Transverse colon (tissue), 4 donors: ENCODE measurements around the gene EFCAB10. TPM values are rescaled to one million over a fixed set of nuclear protein-coding genes. Genes with fewer than 3 reads are reported as not detected.
"Not testable (repeated sequence)": the region's sequence is repeated elsewhere in the genome, so short reads cannot be mapped to it uniquely, and the experiment has no call there.

Source experiments
- DNase-seq: peaks from one replicate; pipeline ENCODE4 v3.0.0-alpha.2; 2019
- H3K27ac ChIP-seq, 4 donors: fragments of 200-600 bp; sonication (generic); 2 replicates each; pipeline ENCODE4 v1.5.1; 2016 to 2018; ENCODE audit warnings: inconsistent platforms in 4 of 4
- H3K27me3 ChIP-seq: fragments of 200-600 bp; sonication (generic); 2 replicates; pipeline ENCODE4 v1.5.1; 2017; ENCODE audit warnings: inconsistent platforms
- H3K36me3 ChIP-seq, 4 donors: fragments of 200-600 bp; sonication (generic); 2 replicates each; pipeline ENCODE4 v1.5.1; 2017 to 2019; ENCODE audit warnings: inconsistent platforms in 4 of 4
- H3K4me1 ChIP-seq, 4 donors: fragments of 200-600 bp; sonication (generic); 2 replicates each; pipeline ENCODE4 v1.5.1; 2017 to 2020; ENCODE audit warnings: inconsistent platforms in 4 of 4
- H3K4me3 ChIP-seq, 4 donors: fragments of 200-600 bp; sonication (generic); 1 replicate in 1 of 4; 2 replicates in 3 of 4; pipeline versions ENCODE4 v1.5.1 to v1.6.1; 2017 to 2019; ENCODE audit warnings: inconsistent platforms in 4 of 4
- H3K9me3 ChIP-seq, 2 donors: fragments of 200-600 bp; sonication (generic); 2 replicates each; pipeline ENCODE4 v1.5.1; 2017 to 2019; ENCODE audit warnings: inconsistent platforms in 2 of 2
- CTCF ChIP-seq, 5 experiments: fragments of 200-600 bp in 3 of 5; fragments of 450-650 bp in 2 of 5; sonication (generic) in 3 of 5; IDR thresholded peaks; 1 replicate in 2 of 5; 2 replicates in 3 of 5; pipeline ENCODE4 v1.5.1; 2016 to 2017; ENCODE audit warnings: antibody characterized with exemption in 5 of 5, inconsistent platforms in 3 of 5, mild to moderate bottlenecking in 2 of 5, moderate library complexity in 1 of 5
- EP300 ChIP-seq: sonication (generic); formaldehyde crosslinking; IDR thresholded peaks from one replicate; pipeline ENCODE4 v1.6.1; 2017; ENCODE audit warnings: antibody characterized with exemption, low read depth
- POLR2A ChIP-seq: fragments of 450-650 bp; IDR thresholded peaks from one replicate; pipeline ENCODE4 v1.6.1; 2016; ENCODE audit warnings: antibody characterized with exemption, mild to moderate bottlenecking, moderate library complexity
- POLR2AphosphoS5 ChIP-seq, 3 donors: sonication (generic); formaldehyde crosslinking; IDR thresholded peaks; one replicate each; pipeline ENCODE4 v1.6.1; 2016; ENCODE audit warnings: antibody characterized with exemption in 3 of 3
- whole genome bisulfite sequencing, 2 donors: methylation state at CpG; one replicate each; pipeline ENCODE4 v1.1.5; 2018; ENCODE audit warnings: low coverage in 1 of 2; 5-methylcytosine and 5-hydroxymethylcytosine counted together
- in situ Hi-C, 4 donors: fragments of 200-750 bp; cut with MboI; loops; one replicate each; pipeline versions ENCODE4 v1.15.0 to v1.15.1; 2017; ENCODE audit warnings: low sequenced_read_pairs in 3 of 4, low pct_ligation_motif_present in 1 of 4, low pct_unique_long_range_greater_than_20kb in 1 of 4
- intact Hi-C: fragments of 100-400 bp; cut with DNase I; formaldehyde crosslinking; loops from one replicate; pipeline ENCODE4 v1.15.1; 2023; ENCODE audit warnings: low total_unique reads
- total RNA-seq, 4 donors: library from RNA; depleted of rRNA; stranded (reverse); fragments of >200 nt; gene quantifications; one replicate each; pipeline ENCODE4 v1.1.0, GENCODE V29; 2016

The EFCAB10 gene
- total RNA-seq, 4 donors from 2014 or later, result not detected

DNA sequence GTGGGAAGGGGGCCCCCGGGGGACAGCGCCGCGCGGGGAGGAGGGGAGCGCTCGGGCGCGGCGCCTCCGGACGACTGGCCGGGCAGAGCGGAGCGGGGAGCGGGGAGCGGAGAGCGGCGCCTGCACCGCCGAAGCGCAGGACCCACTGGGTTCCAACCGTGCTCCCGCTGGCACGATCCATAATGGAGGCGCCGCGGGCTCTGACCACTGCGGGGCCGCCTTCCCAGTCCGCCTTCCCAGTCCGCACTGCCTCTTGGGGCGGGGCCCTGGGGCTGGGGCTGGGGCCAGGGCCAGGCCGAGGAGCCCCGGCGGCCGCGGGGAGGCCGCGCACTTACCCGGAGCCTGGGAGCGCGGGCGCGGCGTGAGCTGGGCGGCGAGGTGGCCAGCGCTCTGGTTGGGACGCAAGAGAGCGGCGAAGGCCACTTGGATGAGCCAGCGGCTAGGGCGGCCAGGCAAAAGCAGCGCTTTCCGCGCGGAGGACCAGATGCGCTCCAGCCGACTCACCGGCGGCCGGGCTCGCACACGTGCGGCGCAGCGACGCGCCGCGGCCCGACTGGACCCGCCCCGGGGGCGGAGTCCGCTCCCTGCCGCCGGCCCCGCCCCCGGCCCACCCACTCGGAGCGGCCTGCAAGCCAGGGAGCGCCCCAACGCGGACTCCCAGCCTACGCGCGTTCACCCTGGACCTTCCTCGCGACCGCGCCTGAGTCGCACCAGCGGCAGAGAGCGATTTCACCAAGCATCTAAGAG, 59.4 kb downstream of the EFCAB10 start, which contains the start of gene PUS7:
Gene PUS7, minus strand, starts transcription at position 555 of the 747 bp plus-strand sequence. CDS start 13,759 bp downstream, outside the sequence.
- DNase-seq, result peak; percentile 91
- no peaks in the 10 kb centered on the region for H3K9me3 ChIP-seq
- no peaks in the 10 kb centered on the region for H3K27me3 ChIP-seq
- peak within 1 kb of the TSS; percentile 47 to 85 (median 67) for H3K4me3 ChIP-seq
- in situ Hi-C loops, result no loop called here
- H3K36me3 ChIP-seq, result no peaks in the 10 kb centered on the region
- H3K27ac ChIP-seq, result peak within 1 kb of the TSS; percentile 89 to 92 (median 90)
- H3K4me1 ChIP-seq, result peaks cover 4 to 17% (median 12%) of the 10 kb centered on the region in 4 donors
- 1% methylated on average over 47 of the region's 96 CpGs; no CpG with 5 or more reads in 1 of the 2 donors for WGBS, 2 donors
- TF ChIP-seq POLR2A (peak; percentile 44), POLR2AphosphoS5 (IDR thresholded peaks at IDR 0.05) (peak in 2 of 3 donors; percentile 62 to 78), EP300 (no peak), CTCF (IDR thresholded peaks at IDR 0.05) (no peak)
- intact Hi-C loops, result no loop called here

GRCh38 chr7:105521027-105521716, 60.1 kb downstream of the EFCAB10 start:
- no peaks in the 10 kb centered on the region for H3K27me3 ChIP-seq
- in situ Hi-C loops, result no loop called here
- 10 to 11% methylated on average over 9 to 25 of the region's 25 CpGs for WGBS, 2 donors
- H3K4me3 ChIP-seq, result peak overlapping the region; percentile 47 to 85 (median 67)
- H3K36me3 ChIP-seq, result no peaks in the 10 kb centered on the region
- TF ChIP-seq EP300 (no peak), POLR2AphosphoS5 (IDR thresholded peaks at IDR 0.05) (no peak), POLR2A (no peak), CTCF (IDR thresholded peaks at IDR 0.05) (no peak)
- DNase-seq, result peak; percentile 61
- H3K9me3 ChIP-seq, result no peaks in the 10 kb centered on the region
- intact Hi-C loops, result no loop called here
- H3K4me1 ChIP-seq, result peaks cover 4 to 17% (median 12%) of the 10 kb centered on the region in 4 donors
- H3K27ac ChIP-seq, result peak overlapping the region; percentile 89 to 92 (median 90)

- H3K9me3 ChIP-seq, H3K27ac ChIP-seq, H3K27me3 ChIP-seq, DNase-seq, H3K36me3 ChIP-seq, intact Hi-C loops, in situ Hi-C loops: not testable (repeated sequence)
- Histone ChIP-seq H3K4me3 (peak overlapping the region in 1 of 4 donors; percentile 85), H3K4me1 (peaks cover 4 to 17% (median 12%) of the 10 kb centered on the region in 4 donors)
- WGBS, 2 donors, result 90 to 97% methylated on average over 6 to 7 of the region's 7 CpGs
Observed at GRCh38 chr7:105520620-105521019, 60.7 kb downstream of the EFCAB10 start.

GRCh38 chr7:105519353-105519752, 61.9 kb downstream of the EFCAB10 start:
- Histone ChIP-seq H3K9me3 (no peaks in the 10 kb centered on the region), H3K27ac (no peak overlapping the region), H3K27me3 (no peaks in the 10 kb centered on the region), H3K4me1 (peaks cover 4 to 17% (median 12%) of the 10 kb centered on the region in 4 donors), H3K4me3 (no peak overlapping the region), H3K36me3 (no peaks in the 10 kb centered on the region)
- WGBS, 2 donors, result 85 to 92% methylated on average over 4 to 6 of the region's 6 CpGs
- in situ Hi-C loops, result no loop called here
- DNase-seq, result no peak
- TF ChIP-seq POLR2A (no peak), CTCF (IDR thresholded peaks at IDR 0.05) (no peak), EP300 (no peak), POLR2AphosphoS5 (IDR thresholded peaks at IDR 0.05) (no peak)
- intact Hi-C loops, result no loop called here

- H3K27ac ChIP-seq, H3K4me1 ChIP-seq, DNase-seq, H3K4me3 ChIP-seq, H3K27me3 ChIP-seq, intact Hi-C loops, H3K36me3 ChIP-seq, H3K9me3 ChIP-seq, in situ Hi-C loops: not testable (repeated sequence)
- WGBS, 2 donors, result 97 to 98% methylated on average over 6 to 7 of the region's 7 CpGs
Observed at GRCh38 chr7:105515610-105516009, 65.7 kb downstream of the EFCAB10 start.
